ENCODE data around the gene RACGAP1.
A peak's percentile ranks its signal among the peaks of the same experiment; 100 is the strongest.

The RACGAP1 gene, protein sequence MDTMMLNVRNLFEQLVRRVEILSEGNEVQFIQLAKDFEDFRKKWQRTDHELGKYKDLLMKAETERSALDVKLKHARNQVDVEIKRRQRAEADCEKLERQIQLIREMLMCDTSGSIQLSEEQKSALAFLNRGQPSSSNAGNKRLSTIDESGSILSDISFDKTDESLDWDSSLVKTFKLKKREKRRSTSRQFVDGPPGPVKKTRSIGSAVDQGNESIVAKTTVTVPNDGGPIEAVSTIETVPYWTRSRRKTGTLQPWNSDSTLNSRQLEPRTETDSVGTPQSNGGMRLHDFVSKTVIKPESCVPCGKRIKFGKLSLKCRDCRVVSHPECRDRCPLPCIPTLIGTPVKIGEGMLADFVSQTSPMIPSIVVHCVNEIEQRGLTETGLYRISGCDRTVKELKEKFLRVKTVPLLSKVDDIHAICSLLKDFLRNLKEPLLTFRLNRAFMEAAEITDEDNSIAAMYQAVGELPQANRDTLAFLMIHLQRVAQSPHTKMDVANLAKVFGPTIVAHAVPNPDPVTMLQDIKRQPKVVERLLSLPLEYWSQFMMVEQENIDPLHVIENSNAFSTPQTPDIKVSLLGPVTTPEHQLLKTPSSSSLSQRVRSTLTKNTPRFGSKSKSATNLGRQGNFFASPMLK

DNA sequence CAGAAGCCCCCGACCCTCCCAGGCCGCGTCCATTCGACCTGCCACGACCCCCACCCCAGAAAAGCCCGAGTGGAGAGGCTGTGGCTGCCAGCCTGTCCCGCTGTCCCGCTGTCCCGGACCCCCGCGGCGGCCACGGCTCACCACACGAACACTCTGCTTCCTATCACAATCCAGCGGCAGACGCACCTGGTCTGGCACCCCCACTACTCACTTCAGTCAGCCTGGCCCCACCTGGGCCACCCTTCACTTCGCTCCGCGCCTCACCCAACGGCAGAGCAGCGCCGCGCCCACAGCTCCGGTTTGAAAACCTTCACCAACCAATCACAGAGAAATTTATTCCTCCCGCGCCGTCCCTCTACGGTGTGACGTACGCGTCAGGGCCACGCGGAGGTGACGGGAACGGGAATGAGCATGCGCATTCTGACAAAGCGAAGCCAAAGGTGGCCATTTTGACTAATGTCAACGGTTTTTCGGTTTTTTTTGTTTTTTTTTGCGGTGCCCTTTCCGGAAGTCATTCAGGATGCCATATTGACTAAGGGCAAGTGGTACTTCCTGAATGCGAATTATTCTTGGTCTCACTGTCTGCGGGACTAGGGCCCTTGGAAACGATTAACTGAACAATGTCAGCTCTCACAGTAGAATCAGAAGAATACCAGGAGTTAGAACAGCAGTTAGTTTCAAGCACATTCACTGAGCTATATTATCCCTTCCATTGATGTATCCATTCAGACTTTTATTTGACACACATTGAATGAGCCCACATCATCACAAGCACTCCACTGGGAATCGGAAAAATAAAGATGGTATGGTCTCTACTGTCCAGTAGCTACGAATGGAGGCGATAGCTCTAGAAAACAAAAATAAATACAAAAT is at the start of gene RACGAP1:
TSS of gene RACGAP1 (minus strand) at position 308 of the 873 bp plus-strand sequence. CDS start 8,779 bp downstream, outside the sequence.
- peak; percentile 98 for DNase-seq (ENCODE audit: low spot score)

DNA sequence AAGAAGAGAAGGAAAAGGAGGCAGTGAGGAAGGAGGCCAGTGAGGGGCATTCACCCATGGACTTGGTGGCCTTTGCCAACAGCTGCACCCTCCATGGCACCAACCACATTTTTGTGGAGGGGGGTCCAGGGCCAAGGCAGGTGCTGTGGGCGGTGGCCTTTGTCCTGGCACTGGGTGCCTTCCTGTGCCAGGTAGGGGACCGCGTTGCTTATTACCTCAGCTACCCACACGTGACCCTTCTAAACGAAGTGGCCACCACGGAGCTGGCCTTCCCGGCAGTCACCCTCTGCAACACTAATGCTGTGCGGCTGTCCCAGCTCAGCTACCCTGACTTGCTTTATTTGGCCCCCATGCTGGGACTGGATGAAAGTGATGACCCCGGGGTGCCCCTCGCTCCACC is 48.4 kb upstream of the RACGAP1 start:
- no peak for DNase-seq (ENCODE audit: low spot score)

DNA sequence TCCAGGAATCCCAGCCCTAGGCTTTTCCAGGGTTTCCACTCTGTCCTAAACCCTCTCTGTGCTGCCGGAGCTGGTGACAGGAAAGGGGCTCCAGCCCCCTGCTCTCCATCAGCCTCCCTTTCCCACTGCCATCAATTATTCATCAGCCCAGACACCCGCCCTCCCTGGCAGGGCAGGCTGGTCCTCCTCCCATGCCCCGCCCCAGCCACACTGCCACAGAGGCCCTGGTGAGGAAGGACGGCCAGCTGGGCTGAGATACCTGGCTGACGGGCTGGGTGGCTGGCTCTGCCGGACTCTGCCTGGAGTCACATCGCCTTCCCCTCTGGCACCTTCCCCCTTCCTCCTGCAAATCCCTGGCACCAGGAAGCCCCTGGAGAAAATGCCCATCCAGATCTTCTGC is 47.9 kb upstream of the RACGAP1 start:
- DNase-seq (ENCODE audit: low spot score): no peak

DNA sequence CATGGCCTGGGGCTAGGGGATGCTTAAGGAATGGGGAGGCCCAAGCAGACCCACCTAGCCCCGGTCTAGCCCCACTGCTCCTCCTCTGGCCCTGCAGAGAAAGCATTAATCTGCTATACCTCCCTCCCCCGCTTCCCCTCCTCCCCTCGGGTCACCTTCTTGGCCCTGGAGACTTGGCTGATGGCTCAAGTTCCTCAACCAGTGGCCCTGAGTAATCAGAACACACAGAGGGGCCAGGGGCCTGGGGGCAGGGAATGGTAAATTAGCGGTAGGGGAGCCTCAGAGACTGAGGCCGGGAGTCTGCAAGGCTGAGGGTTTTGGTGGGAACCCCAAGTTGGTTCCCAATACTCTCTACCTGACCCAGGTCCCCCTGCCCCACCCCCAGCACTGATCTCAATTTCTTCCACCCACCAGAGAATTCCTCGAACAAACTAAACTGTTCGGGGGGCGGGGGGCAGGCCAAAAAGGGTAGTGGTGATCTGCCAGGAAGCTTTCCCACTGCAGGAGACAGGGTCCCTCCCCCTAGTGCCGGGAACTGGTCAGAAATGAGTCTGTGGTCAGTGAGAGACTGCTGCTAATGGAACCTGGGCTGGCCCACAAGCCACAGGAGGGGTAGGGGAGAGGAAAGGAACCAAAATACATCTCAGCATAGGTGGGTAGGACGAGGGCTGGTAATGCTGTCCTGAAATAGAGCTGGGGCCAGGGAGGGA is 47.1 kb upstream of the RACGAP1 start:
- no peak for DNase-seq (ENCODE audit: low spot score)

DNA sequence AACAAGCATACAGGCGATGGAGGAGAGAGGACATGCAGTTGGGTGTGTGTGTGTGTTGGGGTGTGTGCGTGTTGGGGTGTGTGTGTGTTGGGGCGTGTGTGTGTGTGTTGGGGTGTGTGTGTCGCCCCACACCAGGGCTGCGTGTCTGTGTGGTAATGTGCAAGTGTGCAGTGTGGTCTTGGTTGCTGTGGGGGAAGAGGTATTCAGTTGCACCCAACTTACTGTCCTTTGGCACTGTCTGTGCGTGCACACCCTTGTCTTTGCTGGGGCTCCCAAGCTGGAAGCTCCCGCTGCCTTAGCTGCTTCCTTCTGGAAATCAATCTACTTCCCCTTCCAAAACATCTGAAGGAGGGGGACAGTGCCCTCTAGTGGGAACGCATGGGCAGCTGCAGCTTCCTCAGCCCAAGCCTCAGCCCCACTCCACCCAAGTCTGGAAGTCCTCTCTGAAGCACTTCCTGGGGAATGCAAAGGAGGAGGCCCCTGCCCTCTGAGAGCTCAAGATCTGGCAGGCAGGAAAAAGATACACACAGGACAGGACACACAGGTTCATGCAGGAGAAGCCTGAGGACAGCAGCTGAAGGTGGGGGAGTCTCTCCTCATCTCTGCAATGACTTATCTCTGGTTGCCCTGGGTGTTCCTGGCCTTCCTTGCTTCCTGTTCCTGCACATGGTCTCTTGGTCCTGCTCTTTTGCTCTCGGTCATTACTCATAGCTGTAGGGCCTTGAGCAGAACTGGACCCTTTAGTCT is 45.2 kb upstream of the RACGAP1 start:
- DNase-seq (ENCODE audit: low spot score): peak; percentile 80

DNA sequence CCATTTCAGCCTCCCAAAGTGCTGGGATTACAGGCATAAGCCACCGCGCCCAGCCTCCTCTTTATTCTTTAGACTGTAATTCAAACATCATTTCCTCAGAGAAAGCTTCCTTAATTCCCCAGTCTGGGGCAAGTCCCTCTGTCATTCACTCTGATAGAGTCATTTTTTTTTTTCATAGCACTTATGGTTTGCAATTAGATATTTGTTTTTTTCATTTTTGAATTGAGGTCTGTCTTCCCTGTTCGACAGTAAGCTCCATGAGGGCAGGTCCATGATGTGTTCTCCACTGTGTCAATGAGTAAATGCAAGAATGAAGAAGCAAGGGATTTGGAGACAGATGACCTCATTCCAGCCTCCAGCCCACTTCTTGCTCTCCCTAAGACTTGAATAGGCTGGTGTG is 44.2 kb upstream of the RACGAP1 start:
- no peak for DNase-seq (ENCODE audit: low spot score)

DNA sequence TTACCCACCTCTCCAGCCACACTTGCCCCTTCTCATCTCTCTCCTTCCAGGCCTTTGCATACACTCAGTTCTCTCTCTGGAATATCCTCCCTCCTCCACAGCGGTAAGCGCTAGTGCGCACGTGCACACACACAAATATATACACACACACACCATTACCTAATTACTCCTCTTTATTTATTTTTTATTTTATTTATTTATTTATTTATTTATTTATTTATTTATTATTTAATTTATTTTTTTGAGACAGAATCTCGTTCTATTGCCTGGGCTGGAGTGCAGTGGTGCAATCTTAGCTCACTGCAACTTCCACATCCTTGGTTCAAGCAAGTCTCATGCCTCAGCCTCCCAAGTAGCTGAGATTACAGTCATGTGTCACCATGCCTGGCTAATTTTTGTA is 43.8 kb upstream of the RACGAP1 start:
- no peak for DNase-seq (ENCODE audit: low spot score)

DNA sequence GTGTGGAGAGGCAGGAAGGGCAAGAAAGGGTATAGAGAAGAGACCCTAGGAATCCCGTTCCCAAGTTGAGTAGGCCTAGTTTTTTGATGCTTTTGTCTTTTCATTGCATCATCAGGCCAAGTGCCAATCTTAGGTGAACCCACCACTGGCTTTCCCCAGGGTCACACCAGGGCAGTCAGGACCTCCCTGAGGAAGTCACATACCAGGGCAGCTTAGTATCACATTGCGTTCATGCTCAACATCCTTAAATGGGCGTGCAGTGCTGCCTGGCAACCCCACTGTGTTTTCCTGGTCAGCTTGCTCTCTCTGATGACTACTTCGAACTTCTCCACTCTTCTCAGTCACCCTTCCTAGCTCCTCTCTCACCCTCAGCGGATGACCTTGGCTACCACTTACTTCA is 41.1 kb upstream of the RACGAP1 start:
- peak; percentile 82 for DNase-seq (ENCODE audit: low spot score)

DNA sequence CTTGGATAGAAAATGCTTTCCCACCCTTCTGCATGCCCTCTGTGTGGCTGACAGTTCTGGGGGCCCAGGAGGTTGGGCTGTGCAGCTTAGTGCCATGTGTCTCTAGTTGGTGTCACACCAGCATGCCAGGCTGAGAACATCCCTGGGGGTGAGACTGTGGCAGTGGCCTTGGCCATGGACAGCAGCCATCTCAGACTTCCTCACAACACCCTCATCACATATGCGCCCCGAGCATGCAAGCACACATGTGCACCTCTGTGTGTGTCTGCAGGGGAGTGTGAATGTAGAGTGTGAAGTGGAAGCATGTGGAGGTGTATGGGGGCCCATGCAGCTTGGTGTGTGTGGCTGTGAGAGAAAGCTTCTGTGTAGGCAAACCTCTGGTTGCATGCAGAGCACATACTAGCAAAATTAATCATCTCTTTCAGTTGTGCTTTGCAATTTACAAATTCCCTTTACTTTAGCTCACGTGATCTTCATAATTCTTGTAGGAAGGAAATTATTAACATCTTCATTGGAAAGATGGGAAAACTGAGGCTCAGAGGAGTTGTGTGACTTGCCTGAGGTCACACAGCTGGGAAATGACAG is 40.5 kb upstream of the RACGAP1 start:
- DNase-seq (ENCODE audit: low spot score): no peak

DNA sequence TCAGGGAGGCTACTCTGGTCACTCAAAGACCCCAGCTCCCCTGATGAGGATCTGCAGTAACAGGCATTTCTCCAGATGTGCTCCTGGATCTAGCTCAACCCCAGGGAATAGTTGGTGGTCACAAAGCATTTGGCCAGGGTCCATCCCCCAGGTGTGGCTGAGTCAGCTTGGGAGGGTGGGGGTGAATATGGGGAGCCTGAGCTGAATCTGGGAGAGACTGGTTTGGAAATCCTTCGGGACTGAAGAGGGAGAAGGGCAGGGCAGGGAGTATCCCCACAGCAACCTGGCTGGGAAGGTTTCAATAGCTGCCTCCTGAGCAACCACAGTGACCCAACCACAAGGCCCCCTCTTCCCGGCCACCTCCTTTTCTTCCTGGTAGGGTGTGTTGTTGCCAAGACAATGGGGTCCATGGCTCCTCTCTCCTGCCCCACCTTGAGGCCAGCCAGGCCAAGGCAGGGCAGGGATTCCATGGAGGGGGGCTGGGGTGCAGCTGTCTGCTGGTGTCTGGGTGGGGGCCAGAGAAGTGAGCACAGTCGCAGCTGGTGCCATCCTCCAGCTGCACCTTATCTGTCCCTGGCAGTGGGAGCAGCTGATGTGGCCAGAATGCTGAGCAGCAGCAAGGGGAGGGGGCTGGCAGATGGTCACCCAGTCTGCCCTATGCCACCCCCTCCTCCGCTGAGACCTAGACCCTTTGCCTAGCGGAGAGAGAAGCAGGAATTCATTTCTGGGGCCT is 37.6 kb upstream of the RACGAP1 start:
- DNase-seq (ENCODE audit: low spot score): no peak

DNA sequence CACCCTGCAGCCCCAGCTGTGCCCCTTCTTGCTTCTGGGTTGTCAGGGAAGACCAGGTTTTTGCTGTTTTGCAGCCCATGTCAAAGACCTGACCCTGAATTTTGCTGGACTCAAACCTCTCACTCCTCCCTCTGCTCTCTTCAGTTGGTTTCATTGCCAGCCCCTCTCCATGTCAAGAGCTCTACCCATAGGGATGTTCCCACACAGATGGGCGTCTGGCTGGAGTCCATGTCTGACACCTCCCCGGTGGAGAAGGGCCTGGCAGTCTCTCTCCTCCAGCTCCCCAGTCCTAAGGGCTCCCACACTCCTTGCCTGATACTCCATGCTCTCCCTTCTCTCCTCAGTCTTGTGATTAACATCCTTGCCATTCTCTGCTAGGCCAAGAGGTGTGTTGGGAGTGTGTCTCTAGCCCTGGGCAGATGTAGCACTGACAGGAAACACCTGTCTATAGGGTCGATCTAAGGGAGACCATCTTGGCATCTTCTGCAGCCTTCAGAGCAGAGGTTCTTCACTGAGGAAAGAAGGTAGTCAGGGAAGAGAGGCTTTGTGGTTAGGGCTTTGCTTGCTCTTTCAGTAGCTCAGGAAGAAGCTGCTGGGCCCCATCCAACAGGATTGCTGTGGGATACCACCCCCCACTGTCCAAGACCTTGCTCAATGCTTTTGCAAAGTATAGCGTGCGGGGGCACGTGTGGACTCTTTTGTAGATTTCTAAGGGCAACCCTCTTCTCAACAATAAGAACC is 36.8 kb upstream of the RACGAP1 start:
- no peak for DNase-seq (ENCODE audit: low spot score)

DNA sequence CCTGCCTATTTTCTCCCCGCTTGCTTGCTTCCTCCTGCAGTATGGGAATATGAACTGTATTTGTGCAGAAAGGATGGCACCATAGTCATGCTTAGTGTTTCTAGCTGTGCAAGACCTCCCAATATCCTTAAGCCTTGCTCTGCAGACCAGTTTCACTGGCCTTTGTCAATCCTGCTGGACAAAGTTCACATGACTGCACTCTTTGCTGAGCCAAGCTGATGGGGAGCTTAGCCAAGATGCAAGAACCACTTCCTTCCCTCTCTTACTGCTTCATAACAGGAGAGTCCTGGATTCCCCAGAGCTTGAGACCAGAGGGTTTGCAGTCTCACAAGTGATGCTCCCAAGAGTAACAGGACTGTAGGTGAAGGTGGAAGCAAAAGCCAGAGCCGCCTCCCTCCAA is 35.9 kb upstream of the RACGAP1 start:
- no peak for DNase-seq (ENCODE audit: low spot score)

DNA sequence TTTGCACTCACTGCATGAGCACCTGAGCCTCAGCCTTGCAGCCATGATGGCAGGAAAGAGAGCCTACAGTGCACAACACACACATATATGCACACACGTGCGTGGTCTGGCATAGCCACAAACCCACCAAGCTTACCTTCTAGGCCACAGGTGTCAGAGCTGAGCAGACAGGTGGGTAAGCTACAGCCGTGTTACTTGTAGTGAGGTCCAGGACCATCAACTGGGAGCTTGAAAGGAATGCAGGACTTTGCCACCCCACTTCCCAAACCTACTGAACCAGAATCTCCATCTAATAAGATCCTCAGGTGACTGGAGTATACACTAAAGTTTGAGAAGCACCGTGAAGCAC is 34.8 kb upstream of the RACGAP1 start:
- no peak for DNase-seq (ENCODE audit: low spot score)

DNA sequence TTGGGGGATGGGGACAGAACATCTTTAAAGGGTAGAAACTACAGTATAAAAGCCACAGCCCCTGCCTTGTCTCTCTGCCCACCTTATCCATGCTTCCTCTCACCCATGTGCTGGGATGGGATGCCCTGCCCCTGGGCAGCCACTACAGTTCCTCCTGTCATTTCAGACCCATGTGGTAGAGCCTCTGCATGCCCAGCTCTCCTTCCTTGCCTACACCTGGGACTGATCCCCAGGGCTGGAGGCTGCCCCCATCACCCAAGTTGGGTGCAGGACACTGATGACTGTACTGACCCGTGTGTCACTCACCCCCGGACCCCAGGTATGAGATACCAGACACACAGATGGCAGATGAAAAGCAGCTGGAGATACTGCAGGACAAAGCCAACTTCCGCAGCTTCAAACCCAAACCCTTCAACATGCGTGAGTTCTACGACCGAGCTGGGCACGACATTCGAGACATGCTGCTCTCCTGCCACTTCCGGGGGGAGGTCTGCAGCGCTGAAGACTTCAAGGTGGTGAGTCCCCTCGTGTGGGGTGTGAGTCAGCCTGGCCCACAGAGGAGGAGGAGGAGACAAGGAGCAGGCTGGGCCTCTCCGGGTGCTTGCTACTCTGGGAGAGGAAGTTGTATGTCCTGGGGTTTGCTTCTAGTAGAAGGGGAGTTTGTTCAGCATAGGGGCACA is 34.3 kb upstream of the RACGAP1 start:
- DNase-seq (ENCODE audit: low spot score): no peak

DNA sequence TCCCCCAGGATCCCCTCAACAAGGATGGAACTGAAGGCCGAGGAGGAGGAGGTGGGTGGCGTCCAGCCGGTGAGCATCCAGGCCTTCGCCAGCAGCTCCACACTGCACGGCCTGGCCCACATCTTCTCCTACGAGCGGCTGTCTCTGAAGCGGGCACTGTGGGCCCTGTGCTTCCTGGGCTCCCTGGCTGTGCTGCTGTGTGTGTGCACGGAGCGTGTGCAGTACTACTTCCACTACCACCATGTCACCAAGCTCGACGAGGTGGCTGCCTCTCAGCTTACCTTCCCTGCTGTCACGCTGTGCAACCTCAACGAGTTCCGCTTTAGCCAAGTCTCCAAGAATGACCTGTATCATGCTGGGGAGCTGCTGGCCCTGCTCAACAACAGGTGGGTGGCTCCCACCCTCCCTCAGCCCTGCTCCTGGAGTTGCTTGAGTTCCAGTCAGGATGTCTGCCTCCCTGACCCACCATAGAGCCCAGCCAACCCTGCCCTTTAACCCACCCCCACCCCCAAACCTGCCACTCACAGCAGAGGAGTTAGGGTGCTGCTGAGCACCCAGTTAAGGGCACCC is 33.5 kb upstream of the RACGAP1 start:
- no peak for DNase-seq (ENCODE audit: low spot score)

DNA sequence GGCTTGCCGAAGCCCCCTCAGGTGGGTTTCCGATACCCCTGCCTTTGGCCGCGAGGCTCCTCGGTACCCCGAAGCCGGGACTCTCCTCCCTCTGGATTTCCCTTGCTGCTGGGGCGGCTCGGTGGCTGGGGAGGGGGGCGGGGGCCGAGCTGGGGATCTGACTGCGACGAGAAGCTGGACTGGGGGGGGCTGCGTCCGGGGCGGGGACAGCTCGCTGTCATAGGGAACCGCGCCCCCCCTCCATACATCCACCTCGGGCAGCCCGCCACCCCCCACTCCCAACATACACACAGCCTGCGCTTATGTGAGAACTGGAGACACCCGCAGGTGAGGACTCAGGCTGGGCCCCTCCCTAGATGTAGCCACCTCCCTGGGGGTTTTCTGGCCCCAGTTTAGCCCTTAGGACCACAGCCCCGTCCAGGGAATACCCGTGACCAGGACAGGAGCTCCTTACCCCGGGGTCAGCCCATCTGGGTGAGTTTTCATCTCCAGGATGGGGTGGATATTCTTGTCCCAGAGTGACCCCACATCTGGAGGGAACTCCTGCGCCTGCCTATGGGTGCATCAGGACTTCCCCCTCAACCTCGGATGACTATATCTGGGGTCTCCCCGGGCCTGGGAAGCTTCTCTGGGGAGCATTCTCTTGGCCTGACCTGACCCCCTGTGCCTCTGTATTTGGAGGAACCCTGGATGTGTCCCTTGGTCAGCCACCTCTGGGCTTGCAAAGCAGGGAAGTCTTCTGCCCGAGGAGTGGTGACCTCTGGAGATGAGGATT is 32.8 kb upstream of the RACGAP1 start:
- DNase-seq (ENCODE audit: low spot score): no peak

DNA sequence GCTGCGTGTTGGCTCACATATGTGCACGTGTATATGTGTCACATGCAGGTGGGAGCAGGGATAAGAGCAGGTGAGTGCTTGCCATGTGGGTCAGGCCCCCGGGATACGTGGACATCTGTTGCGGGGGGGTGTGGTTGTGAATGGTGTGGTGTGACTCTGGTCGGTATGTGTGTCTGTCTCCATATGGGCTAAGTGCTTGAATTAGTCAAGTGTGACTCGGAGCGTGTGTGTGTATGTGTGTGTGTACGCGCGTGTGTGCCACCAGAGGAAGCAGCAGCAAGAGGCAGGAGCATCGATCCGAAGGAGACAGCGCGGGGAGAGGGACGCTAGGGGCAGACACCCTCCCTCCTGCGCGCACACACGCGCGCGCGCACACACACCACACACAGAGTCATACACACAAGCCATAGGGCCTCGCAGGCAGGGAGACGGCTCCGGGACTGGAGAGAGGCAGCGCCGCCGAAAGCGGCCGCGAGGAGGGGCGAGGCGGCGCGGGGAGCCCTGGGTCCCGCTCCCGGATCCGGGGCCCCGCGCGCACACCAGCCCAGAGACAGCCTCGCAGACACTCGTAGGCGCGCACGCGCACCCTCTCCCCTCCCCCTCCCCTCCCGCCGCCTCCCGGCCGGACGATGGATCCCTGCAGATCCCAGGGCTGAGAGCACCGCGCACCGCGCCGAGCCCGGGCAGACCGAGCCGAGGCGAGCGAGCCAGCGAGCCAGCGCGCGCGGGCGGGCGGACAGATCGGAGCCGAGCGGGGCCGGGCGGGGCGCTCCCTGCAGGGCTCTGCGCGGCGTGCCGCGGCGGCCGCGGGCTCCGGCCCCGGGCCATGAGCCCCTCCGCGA is 31.9 kb upstream of the RACGAP1 start, which contains the start of gene ASIC1:
TSS of gene ASIC1 (plus strand) at position 597 of the 842 bp plus-strand sequence. CDS start 1,171 bp downstream, outside the sequence.
- peak; percentile 88 for DNase-seq (ENCODE audit: low spot score)
